D341Med (cell line): ENCODE data around the gene TNFRSF8.
"Not testable (repeated sequence)": the region's sequence is repeated elsewhere in the genome, so short reads cannot be mapped to it uniquely, and the experiment has no call there.

Experiments
- DNase-seq: peaks from one replicate; pipeline ENCODE4 v3.0.0; 2012; ENCODE audit warnings: low spot score

Gene TNFRSF8

DNA sequence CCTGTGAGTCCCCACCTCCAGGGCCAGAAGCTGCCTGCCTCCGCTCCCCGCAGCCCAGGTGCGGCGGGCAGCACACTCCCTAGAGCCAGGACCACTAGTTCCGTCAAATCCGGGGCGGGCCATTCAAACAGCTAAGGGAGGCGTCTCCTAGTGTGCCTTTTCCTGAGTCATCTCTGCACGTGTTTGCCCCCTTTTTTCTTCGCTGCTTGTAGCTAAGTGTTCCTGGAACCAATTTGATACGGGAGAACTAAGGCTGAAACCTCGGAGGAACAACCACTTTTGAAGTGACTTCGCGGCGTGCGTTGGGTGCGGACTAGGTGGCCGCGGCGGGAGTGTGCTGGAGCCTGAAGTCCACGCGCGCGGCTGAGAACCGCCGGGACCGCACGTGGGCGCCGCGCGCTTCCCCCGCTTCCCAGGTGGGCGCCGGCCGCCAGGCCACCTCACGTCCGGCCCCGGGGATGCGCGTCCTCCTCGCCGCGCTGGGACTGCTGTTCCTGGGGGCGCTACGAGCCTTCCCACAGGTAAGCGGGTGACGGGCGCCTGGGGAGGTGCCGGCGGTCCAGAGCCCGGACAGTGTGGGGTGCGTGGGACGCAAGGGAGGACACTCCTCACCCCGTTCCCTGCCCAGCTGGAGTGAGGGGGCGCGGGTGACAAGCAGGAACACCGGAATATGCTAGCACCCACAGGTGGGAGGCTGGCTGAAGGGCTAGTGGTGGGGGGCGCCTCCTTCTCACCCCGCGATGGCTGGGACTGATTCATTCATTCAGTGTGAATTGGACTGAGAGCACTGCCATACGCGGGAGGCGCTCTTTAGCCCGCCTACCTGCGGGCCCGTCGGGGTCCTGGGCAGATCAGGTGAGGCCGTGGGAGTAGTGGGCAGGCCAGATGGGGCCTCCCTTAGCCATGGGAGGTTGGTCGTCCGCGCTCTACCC, at the start of gene TNFRSF8:
Gene TNFRSF8 (plus strand): TSS at position 163 of the 932 bp plus-strand sequence. CDS start 296 bp downstream, at position 459.
- DNase-seq, result no peak

DNA sequence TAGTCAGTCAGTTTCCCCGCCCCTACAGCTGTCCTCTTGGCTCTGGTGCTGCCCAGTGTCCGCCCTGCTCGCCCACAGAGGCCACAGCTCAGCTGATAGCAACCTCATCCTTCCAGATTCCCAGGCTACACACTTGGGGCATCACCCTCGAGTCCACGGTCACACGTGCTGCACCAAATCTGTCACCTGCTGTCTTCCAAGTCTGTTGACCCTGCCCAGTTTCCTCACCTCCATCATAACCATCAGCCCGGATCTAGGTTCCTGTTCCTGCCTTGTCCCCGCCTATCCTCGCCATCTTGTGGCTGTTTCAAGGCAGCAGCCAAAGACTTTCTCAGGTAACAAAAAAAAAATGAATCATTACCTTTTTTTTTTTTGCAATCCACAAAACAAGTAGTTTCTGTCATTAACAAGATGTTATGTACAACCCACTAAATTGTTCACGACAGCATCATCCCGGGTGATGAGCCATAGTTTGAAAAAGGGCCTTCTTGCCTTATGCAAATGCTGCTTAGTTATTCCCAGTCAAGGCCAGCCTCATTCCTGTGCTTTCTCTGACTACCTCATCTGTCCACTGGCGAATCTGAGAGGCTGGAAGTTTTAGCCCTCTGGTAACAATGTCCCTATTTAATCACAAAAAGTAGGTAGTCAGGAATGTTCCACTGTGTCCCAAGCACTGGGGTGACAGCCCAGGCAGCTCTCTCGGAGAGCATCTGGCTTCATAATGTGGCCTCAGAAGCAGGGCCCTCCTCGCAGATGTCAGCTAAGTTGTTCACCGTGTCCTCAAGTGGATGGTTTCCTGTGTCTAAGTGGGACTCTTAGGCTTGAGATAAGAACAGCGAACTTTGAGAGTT, 48.7 kb upstream of the TNFRSF8 start:
- no peak for DNase-seq

DNA sequence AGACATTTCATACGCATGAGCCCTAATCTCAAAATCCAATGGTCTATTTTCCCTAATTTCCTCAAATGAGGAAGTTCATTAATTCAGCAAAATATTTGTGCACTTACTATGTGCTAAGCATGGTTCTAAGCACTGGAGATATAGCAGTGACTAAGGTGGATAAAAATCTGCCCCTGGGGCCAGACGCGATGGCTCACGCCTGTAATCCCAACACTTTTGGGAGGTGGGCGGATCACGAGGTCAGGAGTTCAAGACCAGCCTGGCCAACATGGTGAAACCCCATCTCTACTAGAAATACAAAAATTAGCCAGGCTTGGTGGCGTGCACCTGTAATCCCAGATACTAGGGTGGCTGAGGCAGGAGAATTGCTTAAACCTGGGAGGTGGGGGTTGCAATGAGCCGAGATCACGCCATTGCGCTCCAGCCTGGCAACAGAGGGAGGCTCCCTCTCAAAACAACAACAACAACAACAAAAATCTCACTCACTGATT, 48.1 kb upstream of the TNFRSF8 start:
- DNase-seq, result no peak

DNA sequence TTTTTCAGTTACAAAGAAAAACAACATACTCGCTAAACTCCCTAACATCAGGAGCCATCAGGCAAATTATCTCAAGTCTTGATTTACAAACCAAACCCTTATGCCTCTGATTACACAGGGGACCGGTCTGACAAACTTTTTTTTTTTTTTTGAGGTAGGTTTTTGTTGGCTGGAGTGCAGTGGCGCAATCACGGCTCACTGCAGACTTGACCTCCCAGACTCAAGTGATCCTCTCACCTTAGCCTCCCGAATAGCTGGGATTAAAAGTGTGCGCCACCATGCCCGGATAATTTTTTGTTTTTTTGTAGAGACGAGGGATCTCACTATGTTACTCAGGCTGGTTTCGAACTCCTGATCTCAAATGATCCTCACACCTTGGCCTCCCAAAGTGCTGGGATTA, 47.6 kb upstream of the TNFRSF8 start:
- no peak for DNase-seq

GRCh38 chr1:12016182-12016581, 46.9 kb upstream of the TNFRSF8 start:
- no peak for DNase-seq

- DNase-seq, result no peak
Measured at GRCh38 chr1:12019858-12020509, 43.1 kb upstream of the TNFRSF8 start.

GRCh38 chr1:12021616-12022015, 41.5 kb upstream of the TNFRSF8 start:
- DNase-seq, result no peak

DNA sequence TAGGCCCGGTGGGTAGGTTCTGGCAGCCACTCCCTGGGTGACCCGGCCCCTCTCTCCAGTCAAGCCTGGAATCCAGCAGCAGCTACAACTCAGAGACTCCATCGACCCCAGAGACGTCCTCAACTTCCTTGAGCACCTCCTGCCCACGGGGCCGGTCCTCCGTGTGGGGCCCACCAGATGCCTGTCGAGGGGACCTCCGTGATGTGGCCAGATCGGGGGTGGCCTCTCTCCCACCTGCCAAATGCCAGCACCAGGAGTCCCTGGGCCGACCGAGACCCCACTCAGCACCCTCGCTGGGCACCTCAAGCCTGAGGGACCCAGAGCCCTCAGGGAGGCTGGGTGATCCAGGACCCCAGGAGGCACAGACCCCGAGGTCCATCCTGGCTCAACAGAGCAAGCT, 41.1 kb upstream of the TNFRSF8 start:
- no peak for DNase-seq

DNA sequence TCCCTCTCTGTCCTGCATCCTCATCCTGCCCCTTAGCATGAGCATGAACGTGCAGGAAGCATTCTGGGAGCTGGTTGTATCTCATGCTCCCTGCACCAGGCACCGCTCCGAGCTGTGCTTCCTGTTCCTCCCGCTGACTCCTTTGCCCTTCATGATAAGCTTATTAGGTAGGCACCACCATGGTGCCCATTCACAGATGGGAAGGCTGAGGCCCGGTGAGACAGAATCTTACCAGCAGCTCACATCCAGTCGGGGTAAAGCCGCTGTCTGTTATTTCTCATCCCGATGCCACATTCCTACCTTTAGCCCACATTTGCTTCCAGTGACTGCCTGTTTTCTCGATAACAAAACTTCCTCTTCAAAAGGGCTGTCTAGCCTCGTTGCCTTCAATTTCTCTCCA, 36.5 kb upstream of the TNFRSF8 start:
- no peak for DNase-seq

DNA sequence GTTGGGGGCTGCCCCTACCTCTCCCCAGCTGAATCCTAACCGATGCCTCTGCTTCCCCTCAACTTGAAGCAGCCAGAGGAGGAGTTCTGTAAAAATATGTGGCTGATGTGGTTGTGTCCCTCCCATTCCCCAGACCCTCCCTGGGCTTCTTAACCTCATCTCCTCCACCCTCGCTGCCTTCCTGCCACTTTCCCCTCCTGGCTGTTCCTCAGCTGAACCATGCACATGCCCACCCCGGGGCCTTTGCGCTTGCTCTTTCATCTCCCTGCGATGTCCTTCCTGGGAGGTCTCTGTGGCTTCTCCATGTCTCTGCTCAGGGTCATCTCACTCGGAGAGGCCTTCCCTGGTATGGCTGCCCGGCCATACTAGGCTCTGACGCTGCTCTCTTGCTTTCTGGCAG, 34.9 kb upstream of the TNFRSF8 start:
- no peak for DNase-seq

DNA sequence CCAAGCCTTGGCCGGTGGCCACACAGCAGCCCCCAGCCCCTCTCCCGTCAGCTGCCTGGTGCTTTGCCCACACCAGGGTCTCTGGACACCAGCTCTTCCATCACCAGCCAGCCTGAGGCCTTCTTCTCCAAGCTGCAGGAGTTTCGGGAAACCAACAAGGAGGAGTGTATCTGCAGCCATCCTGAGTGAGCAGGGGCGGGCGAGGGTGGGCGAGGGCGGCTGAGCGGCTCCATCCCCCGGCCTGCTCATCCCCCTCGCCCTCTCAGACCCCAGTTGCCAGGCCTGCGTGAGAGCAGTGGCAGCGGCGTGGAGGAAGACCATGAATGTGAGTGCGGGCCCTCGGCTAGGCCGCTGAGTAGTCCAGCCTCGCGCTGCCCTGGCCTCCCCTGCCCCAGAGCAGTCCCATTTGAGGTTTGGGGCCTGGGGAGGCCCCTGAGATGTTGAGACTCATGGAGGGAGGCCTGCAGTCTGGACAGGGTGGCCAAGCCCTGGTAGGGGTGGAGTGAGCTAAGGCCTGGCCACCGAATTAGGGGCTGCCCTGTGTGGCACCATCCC, 34.1 kb upstream of the TNFRSF8 start:
- DNase-seq, result no peak

DNA sequence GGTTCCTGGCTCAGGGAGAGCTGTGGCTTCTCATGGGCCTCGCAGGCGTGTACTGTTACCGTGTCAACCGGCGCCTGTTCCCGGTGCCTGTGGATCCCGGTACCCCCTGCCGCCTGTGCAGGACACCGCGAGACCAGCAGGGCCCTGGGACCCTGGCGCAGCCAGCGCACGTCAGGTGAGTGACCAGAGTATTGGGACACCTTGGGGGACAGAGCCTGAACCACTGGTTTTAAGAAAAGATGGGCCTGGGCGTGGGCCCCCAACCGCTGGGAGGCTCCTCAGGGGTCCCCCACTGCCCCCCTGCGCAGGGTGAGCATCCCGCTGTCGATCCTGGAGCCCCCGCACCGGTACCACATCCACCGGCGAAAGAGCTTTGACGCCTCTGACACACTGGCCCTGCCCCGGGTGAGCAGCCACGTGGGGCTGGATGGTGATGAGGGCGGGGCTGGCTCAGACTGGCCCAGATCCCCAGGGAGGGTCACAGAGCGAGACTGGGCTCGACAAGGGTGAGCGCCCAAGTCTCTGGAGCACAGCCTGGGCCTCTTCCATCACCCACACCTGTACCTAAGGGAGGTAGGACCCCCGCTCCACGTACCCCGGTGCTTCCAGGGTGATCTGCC, 33.3 kb upstream of the TNFRSF8 start:
- no peak for DNase-seq

- DNase-seq, result peak; percentile 76
Measured at GRCh38 chr1:12031039-12031980, 31.8 kb upstream of the TNFRSF8 start.

DNA sequence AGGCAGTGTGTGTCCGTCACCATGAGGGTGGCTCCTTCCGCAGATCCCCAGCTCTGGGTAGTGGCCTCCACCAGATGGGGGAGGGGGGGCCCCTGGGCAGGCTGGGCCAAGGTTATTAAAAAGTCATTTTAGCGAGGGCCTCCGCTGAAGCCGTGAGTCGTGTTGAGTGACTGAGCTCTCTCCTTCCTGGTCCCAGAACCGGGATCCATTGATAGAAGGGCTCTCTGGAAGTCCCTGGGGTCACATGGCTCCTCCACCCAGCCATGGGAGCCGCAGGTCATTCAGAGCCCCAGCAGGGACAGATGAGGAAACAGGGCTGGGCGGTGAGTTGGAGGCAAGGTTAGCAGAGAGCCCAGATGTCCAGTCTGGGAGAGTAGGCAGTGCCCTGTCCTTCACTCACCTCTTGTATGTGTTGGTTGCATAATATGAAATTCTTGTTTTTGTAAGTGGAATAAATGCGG, 30.9 kb upstream of the TNFRSF8 start:
- DNase-seq, result no peak

DNA sequence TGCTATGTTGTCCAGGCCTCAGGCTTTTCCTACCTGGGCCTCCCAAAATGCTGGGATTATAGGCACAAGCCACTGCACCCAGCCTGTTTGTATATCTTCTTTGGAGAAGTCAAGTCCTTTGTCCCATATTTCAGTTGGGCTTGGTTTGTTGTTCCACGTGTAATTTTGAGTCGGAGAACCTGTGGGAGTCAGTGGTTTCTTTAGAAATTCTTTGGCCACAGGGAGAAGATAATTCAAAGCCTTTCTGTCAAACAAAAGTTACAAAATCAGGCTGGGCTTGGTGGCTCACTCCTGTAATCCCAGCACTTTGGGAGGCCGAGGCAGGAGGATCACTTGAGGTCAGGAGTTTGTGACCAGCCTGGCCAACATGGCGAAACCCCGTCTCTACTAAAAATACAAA, 29.7 kb upstream of the TNFRSF8 start:
- DNase-seq, result not testable (repeated sequence)

GRCh38 chr1:12034381-12034801, 28.7 kb upstream of the TNFRSF8 start:
- no peak for DNase-seq

DNA sequence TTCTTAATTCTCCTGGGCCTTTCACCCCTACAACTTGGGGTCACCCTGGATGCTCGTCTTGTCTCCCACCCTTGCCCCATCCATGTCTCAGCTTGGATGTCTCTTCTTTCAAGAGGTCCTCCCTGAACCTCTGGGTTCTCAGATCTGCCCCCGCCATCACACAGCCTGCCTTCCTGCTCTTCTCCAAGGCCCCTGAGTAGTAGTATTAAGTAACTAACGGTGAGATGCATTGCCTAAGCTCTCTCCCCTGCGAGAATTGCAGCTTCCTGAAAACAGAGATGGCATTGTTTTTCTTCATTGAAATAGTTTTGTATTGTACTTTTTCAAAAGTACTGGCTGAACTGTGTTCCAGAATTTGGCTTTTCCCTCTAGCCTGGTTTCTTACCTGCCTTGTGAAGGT, 27.8 kb upstream of the TNFRSF8 start:
- DNase-seq, result no peak

- peak; percentile 8 for DNase-seq
Measured at GRCh38 chr1:12037486-12038355, 25.4 kb upstream of the TNFRSF8 start.
